Activated CD4-positive, CD25-positive, alpha-beta regulatory T cell (primary cell): ENCODE results near the gene WIPI1.
"Not testable (repeated sequence)": the region's sequence is repeated elsewhere in the genome, so short reads cannot be mapped to it uniquely, and the experiment has no call there.

Experiments used
- DNase-seq, 4 experiments: peaks; one replicate each; lab custom pipeline; 2025; lab: John Stamatoyannopoulos, UW

Gene WIPI1

DNA sequence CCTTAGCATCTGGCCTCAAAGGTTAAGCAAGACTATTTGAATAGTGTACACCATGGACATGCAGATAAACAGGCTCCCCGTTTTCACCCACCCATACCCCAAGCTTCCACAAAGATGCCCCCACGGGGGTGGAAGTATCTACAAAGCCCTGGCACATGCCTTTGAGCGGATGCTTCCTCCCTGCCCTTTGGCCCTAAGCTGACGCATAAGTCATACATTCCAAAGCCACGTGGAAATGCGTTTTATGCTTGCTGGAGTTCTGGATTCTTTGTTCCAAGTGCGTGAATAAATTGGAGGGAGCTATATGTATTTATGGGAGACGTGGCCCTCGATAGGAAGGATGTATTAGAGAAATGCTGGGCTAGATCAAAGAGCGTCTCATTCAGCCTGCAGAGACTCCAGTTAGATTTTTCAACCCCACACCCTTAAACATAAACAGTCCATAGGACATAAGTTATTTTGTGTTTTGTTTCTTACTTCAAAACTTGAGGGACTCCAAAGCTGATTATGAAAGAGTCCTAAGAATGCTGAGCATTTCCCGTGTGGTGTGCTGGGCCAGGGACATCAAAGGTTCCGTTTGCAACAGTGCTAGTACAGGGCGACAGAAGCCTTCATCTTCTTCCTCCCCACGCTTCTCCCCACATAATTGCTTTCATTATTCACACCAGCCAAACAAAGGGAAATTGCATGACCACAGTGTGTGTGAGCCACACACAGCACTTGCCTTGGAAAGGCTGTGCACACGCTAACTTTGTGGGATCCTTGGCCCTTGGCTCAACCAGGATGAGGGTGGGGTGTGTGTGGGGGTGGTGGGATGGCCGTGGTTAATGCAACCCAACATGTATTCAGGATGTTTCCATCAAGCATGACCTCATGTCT is 73.6 kb downstream of the WIPI1 start:
- DNase-seq: no peak

DNA sequence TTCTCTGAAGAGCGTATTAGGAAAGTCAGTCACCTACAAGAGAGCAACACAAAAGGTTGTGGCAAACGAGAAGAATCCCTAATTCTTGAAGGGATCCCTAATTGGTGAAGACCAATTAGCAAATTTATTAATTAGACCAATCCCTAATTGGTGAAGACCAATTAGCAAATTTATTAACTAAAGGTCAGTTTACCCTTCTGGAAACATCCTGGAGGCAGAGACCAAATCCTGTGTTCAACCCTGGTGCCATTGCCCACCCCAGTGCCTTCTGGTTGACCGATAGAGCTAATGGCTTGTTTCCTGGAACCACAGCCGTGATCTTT is 74.2 kb downstream of the WIPI1 start:
- no peak for DNase-seq

DNA sequence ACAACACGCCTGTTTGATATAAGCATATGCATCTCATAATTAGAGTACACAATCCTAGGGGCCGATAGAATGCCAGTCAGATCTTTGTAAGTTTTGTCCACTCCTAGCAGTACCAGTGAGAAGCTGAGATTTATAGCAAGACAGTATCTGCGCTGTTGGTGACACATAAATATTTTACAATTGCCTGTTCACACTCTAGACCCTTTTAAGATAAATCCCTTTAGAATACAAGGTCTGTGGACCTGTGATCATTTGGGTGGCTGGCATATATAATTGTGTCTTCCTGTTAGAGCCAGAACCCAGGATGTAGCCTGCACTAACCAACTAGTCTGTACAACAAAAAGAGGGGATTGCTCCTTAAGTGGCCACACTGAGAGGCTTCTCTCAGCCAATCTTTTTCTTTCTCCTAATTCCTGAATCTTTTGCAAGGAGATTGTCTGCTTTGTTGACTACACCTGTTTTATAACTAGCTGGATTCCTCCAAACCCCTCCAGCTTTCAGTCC is 74.7 kb downstream of the WIPI1 start:
- DNase-seq: no peak

DNA sequence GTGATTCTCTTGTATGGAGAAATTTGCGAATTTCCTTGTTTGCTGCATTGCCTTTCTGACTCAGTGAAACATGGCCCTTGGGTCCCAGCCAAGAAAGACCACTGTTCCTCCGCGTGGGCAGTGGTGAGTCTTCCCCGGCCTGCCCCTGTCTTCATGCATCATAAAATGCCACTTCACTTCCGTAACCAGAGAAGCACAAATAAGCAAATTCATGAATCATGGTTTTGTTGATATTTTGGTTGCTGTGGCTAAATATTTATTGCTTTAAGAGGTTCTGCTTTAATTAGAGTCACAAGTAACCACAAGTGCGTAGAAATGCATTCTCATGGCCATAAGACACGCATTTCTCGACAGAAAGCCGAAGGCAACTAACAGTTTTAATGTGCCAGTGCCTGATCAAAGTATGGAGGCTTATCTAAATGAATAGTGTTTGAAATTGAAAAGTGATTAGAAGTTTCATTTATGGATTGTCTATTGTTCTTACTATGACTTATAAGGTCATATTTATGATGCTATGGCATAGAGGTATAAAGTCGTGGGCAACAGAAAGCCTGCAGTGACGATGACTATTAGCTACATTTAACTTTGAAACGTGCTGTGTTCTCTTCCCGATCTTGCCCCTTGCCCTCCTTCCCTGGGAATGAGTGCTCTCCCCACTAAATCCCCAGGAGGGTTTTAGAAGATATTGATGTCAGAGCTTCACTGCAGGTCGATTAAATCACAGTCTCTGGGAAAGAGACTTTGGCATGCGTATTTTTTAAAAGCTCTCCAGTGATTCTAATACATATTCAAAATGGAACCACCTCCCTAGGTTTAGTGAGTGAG is 76.0 kb downstream of the WIPI1 start:
- no peak for DNase-seq

DNA sequence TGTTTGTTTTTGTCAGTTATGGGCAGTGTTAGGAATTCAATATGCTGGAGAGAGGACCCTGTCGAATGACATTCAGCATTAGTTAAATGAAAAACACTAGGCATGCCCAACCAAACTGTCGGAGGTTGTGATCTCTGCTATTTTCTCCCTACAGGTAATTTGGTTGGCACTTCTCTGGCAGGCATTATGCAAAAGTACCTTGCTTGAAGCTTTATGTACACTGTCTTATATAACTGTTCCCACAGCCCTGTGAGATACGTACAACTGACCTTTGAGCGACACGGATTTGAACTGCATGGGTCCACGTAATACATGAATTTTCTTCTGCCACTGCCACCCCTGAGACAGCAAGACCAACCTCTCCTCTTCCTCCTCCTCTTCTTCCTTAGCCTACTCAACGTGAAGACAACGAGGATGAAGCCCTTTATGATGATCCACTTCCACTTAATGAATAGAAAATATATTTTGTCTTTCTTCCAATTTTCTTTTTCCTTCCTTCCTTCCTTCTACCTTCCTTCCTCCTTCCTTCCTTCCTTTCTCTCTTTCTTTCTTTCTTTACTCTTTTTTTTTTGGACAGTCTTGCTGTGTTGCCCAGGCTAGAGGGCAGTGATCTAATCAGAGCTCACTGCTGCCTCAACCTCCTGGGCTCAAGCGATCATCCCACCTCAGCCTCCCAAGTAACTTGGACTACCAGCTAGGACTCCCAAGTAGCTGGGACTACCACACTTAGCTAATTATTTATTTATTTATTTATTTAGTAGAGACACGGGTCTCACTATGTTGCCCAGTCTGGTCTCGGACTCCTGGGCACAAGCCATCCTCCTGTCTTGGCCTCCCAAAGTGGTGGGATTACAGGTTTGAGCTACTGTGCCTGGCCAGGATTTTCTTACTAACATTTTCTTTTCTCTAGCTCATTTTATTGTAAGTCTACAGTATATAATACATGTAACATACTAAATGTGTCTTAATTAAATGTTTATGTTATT is 77.3 kb downstream of the WIPI1 start:
- no peak for DNase-seq

DNA sequence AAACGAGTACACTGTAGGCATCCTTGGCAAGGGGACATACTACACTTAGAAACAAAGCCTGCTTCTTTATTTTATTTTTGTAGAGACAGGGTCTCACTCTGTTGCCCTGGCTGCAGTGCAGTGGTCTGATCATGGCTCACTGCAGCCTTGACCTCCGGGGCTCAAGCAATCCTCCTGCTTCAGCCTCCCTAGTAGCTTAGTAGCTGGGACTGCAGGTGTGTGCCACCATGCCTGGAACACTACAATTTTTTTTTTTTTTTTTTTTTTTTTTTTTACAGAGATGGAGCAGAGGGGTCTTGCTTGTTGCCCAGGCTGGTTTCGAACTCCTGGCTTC is 78.2 kb downstream of the WIPI1 start:
- DNase-seq: no peak

DNA sequence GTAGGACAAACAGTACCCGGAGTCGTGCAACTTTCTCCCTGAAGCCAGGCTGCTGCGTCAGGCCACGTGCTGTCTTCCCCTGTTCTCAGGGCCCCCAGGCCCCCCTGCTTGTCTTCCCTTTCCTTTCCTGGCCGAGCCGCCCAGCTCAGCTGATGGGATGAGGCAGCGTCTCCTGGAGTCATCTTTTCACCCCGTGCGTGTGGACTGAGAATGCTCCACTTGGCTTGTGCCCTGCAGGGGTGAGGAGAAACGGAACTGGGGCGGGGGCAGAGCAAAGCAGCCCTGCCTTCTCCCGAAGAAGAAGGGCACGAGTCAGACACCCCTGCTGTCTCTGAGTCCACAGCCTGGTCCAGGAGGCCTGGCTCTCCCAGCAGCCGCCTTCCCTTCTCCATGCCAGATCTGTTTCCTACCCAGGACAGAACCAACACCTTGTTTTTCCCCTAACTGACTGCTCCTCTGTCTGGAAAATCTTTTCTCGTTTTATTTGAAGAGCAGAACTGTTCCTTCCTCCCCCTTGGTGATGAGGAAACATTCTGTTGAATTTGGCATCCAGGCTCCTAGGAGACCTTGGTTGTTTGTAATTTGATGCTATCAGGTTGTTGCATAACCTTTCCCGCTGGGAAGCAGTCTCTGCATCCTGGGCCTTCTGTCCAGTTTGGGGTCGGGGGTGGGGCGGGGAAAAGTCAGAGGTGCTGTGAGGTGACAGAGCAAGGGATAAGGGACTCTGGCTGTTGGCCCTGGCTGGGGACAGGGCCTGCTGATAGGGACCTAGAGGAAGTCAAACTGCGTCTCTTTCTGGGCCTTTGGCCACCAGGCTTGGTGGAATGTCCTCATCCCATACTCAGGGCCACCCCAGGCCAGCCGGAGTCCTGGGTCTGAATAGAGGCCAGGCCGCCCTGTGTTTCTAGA is 78.8 kb downstream of the WIPI1 start:
- DNase-seq: no peak

DNA sequence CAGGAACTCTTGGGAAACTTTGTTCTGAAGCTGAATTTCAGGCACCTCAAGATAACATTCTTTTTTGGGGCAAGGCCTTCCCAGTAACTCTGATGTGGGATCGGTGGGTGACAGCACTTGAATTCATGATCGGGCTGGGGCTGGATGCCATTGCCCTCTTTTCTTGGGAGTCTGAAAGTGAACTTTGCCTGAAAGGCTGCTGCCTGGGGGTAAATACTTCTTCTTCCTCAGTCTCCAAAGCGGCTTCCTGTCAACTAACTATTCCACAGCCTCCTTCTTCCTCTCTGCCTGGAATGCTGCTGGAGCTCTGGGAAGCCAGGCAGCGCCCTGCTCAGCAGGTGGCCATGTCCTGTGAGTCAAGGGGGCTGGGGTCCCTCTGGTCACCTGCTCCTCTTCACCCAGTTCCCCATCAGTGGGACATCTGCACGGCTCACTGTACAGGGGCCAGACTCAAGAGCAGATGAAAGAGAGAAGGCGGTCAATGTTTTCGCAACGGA is 79.5 kb downstream of the WIPI1 start:
- no peak for DNase-seq

DNA sequence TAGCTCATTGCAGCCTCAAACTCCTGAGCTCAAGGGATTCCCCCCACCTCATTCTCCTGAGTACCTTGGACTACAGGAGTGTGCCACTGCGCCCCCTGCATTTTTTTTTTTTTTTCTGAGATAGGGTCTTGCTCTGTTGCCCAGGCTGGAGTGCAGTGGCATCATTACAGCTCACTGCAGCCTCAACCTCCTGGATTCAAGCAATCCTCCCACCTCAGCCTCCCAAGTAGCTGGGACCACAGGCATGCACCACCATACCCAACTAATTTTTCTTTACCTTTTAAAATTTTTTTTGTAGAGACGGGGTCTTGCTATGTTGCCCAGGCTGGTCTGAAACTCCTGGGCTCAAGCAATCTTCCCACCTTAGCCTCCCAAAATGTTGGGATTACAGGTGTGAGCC is 81.1 kb downstream of the WIPI1 start:
- DNase-seq: not testable (repeated sequence)

DNA sequence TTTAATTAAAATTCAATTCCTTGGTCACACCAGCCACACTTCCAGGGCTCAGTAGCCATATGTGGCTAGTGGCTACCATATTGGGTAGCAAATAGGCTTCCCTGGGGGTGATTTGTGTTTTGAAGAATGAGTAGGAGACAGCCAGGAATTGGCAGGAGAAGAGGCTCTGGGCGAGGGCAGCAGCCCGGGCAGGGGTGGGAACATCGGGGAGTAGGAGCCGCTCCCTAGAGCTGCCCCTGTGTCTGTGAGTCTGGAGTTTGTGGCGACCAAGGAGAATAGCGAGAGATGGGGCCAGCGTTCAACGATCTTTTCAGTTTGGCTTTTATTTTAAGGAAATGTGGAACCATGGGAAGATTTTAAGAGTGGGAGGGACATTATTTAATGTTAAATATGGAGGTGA is 81.7 kb downstream of the WIPI1 start:
- DNase-seq: no peak
